Smooth muscle cell of the umbilical artery (primary cell): ENCODE measurements around the gene IRS4. TPM values are rescaled to one million over a fixed set of nuclear protein-coding genes. Genes with fewer than 3 reads are reported as not detected.

Experiments
- total RNA-seq: library from RNA; depleted of rRNA; stranded (reverse); fragments of >200 nt; gene quantifications from 2 replicates; pipeline ENCODE4 v1.2.3, GENCODE V29; 2014

The IRS4 gene
- not detected in 2 replicates for total RNA-seq

GRCh38 chrX:108736509-108737479 lies at the start of gene IRS4:
TSS of gene IRS4 (minus strand) at chrX:108736563.

